Hepatic stellate cell (primary cell): ENCODE data around the gene MED7.

Source experiments
- DNase-seq: peaks from one replicate; pipeline ENCODE4 v3.0.0; 2011; ENCODE audit warnings: low spot score

The MED7 gene

GRCh38 chr5:157162919-157163510, 20.4 kb upstream of the MED7 start:
- no peak for DNase-seq

DNA sequence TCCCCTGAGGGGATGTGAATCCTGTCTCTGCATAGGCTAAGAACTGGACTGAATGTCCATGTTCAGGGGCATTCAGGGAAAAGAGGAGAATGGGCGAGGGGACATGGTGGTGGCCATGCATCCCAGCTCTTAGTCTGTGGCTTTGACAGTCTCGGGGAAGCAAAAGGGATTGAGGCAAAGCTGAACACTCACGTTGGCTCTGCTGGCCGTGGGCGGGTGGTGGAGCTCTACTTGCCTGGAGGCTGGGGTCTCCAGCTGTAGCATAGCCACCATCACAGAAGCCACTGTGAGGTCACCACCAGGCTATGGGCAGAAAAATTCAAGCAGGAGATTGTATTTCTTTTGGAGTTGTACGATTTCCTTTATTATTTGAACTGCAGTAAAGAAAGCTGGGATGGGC, 19.3 kb upstream of the MED7 start:
- no peak for DNase-seq

GRCh38 chr5:157160001-157160400, 17.3 kb upstream of the MED7 start:
- no peak for DNase-seq

DNA sequence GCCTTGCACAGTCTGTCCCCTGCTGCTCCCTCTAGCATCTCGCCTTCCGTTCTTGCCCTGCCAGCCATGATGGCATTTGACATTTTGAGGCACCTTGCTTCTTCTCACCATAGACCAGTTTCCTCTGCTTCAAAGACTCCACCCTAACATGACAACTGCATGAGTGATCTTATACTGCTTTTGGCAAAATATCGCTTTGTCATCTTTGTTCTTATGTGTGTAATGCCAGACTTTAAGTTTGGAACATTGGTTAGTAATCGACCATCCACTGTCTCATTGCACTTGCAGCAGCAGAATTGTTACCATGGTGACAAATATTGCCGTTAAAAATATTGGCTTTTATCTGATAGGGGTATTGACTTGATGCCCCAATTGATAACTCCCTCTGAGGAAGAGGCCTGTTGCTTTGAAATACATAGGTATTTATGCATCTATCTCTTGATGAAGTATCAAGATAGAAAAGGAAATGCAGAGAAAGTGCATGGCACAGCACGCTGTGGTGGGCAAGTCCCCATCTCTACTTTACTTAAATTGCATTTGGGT, 16.6 kb upstream of the MED7 start:
- DNase-seq: no peak

DNA sequence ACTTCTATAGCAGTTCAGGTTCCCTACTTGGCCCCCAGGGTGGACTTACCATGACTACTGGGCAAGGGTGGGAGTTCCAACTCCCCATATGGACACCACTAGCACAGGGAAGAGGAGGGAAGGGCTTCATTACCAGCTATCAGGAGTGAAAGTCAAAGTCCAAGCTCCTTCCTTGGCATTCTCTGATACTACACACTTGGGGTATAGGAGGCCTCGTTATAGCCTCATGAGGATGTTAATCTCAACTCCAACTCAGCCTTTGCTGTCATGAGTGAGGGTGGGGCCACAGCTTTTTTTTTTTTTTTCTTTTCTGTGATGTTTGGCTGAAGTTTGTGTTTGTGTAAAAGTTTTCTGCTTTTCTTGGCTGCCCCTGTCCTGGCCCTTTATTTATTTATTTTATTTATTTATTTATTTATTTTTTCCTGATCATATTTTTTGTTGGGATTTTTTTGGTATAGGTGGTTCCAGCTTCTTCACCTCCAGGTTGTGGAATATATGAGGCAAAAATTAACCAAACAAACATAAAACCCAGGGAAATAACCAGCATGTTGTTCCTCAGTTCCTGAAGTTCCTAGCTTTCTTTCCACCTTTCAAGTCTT, 14.7 kb upstream of the MED7 start:
- DNase-seq: no peak

- DNase-seq: no peak
Measured at GRCh38 chr5:157155297-157155696, 12.6 kb upstream of the MED7 start.

GRCh38 chr5:157150995-157151394, 8.3 kb upstream of the MED7 start:
- DNase-seq: no peak

- DNase-seq: peak; percentile 65
Measured at GRCh38 chr5:157148734-157149615, 6.3 kb upstream of the MED7 start.

GRCh38 chr5:157143127-157143971, 684 bp upstream of the MED7 start:
- DNase-seq: peak; percentile 69

GRCh38 chr5:157137691-157138090, 5.0 kb downstream of the MED7 start:
- DNase-seq: no peak

- no peak for DNase-seq
Measured at GRCh38 chr5:157132281-157132612, 10.4 kb downstream of the MED7 start.

- no peak for DNase-seq
Measured at GRCh38 chr5:157130925-157131324, 11.7 kb downstream of the MED7 start.

DNA sequence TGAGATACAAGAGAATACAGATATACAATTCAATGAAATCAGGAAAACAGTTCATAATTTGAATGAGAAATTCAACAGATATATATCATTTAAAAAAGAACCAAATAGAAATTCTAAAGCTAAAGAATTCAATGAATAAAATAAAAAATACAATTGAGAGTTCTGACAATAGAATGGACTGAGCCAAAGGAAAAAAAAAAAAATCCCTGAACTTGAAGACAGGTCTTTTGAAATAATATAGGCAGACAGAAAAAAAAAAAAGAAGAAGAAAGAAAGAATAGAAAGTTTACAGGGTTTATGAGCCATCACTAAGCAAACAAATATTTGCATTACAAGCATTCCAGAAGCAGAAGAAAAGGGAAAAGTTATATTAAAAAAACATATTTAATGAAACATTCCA, 21.0 kb downstream of the MED7 start:
- DNase-seq: no peak

DNA sequence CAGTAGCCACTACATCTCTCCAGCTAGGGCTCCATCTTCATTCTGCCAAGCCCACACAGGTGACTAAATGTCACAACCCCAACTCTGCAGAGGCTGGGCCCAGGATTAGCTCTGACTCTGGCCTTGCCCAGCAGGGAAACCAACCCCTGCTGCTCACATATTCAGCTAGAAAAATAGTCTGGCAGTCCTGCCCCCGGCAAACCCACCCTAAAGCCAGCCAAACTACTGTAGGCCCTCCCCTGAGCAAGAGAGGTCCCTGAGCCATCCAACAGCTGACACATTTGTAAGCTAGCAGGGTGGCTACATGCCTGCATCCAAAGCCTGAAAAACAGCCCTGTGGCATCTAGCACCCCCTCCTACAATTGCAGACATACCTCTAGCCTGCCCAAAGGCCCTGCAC, 22.6 kb downstream of the MED7 start:
- DNase-seq: no peak

GRCh38 chr5:157116483-157116954, 26.1 kb downstream of the MED7 start:
- DNase-seq: no peak

GRCh38 chr5:157115502-157115901, 27.2 kb downstream of the MED7 start:
- DNase-seq: no peak

DNA sequence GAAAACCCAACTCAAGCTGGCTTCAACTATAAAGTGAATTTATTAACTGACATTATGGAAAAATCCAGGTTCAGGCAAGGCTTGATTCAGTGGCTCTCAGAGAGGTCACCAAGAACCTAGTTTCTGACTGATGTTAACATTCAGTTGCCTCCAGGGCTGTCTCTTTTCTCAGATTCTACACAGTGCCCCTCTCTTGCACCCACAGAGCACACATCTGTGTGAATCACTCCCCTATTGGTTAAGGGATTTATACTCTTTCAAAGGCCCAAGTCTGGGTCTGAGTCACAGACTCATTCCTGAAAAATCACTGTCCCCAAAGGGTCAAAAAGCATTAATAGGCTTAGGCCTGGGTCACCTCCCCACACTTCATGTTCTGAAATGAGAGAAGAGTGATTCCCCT, 27.7 kb downstream of the MED7 start:
- DNase-seq: no peak

DNA sequence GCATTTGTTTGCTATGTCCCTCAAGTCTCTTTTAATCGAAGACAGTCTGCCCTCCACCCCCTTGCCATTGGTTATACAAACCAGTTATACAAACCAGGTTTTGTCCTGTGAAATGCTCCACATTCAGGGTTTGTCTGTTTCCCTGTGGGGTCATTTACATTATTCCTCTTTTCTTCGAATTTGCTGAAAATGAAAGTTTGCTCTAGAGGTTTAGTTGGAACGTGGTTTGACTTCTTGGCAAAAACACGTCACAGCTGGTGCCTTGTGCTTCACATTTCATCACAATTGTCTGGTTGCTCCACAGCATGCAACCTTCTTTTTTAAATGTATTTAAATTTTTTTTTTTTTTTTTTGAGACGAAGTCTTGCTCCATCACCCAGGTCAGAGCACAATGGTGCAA, 29.7 kb downstream of the MED7 start:
- DNase-seq: no peak

DNA sequence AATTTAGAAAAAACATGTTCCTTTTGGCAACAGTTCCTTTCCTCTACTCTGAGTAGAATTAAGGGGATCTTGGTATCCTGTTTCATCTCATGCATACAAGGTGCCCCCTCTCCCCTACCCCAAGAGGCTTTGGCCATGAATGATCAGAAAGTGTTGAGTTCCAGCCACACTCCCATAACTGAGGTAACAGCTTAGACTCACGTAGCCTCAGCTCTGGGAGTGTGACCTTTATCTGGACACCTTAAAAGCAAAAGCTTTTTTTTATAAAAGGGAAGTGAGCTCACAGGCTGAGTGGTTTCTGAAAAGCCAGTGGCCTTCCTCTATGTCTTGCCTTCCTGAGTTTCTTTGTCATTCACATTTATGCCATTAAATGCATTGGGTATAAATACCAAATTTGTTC, 32.9 kb downstream of the MED7 start:
- no peak for DNase-seq

DNA sequence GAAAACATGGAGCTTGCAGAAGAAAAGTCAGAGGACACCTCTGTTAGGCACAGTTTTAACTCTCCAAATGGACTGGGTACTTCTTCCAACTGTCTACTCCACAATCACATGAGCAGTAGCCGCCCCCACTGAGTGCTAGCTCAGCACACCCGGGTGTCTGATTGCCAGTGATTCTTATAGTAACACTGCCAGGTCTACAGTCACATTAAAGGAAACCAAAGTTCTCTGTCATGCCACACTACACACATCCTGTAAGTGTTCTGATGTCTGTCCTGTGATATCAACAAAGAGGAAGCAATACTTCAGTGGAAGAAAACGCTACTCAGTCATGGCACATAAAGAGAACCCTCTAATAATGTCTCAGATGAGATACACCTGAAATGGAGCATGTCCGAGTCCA, 33.7 kb downstream of the MED7 start, which contains the start of gene HAVCR2:
HAVCR2 (minus strand) TSS at position 69 of the 400 bp plus-strand sequence; CDS start at position 8, 61 bp downstream.
- no peak for DNase-seq

- DNase-seq: no peak
Measured at GRCh38 chr5:157107508-157107907, 35.2 kb downstream of the MED7 start.
